Activated CD4-positive, alpha-beta T cell treated with anti-CD3 and anti-CD28 coated beads, Interleukin-2, Interleukin-4, amounts not matched to agents 100 ng/mL and 50 ng/mL, durations not matched to agents 16 hours and 8 hours (primary cell): ENCODE data around the gene CARD19.
A peak's percentile ranks its signal among the peaks of the same experiment; 100 is the strongest.
"Not testable (repeated sequence)": the region's sequence is repeated elsewhere in the genome, so short reads cannot be mapped to it uniquely, and the experiment has no call there.

Experiments used
- DNase-seq: peaks from one replicate; pipeline ENCODE4 v3.0.0-alpha.2; 2020; ENCODE audit warnings: low spot score

The CARD19 gene

GRCh38 chr9:93088656-93089015 is 7.4 kb upstream of the CARD19 start:
- no peak for DNase-seq

GRCh38 chr9:93089024-93089423 is 7.0 kb upstream of the CARD19 start:
- DNase-seq: no peak

GRCh38 chr9:93089481-93089991 is 6.5 kb upstream of the CARD19 start:
- DNase-seq: no peak

GRCh38 chr9:93090091-93090655 is 5.8 kb upstream of the CARD19 start:
- no peak for DNase-seq

GRCh38 chr9:93091056-93091452 is 5.0 kb upstream of the CARD19 start:
- no peak for DNase-seq

GRCh38 chr9:93091453-93092081 is 4.5 kb upstream of the CARD19 start:
- peak; percentile 88 for DNase-seq

- no peak for DNase-seq
These were observed 3.6 kb upstream of the CARD19 start for GRCh38 chr9:93092251-93092991.

- peak; percentile 58 for DNase-seq
These were observed 2.7 kb upstream of the CARD19 start for GRCh38 chr9:93093127-93093876.

GRCh38 chr9:93093877-93094657 is 1.9 kb upstream of the CARD19 start:
- no peak for DNase-seq

- DNase-seq: no peak
These were observed 1.3 kb upstream of the CARD19 start for GRCh38 chr9:93094658-93095204.

- DNase-seq: peak; percentile 100
These were observed 549 bp upstream of the CARD19 start for GRCh38 chr9:93095205-93096130.

- no peak for DNase-seq
These were observed 880 bp downstream of the CARD19 start for GRCh38 chr9:93096811-93097382.

- no peak for DNase-seq
These were observed 1.6 kb downstream of the CARD19 start for GRCh38 chr9:93097511-93098201.

- peak; percentile 80 for DNase-seq
These were observed 2.4 kb downstream of the CARD19 start for GRCh38 chr9:93098236-93098946.

GRCh38 chr9:93099551-93100275 is 3.7 kb downstream of the CARD19 start:
- DNase-seq: no peak

GRCh38 chr9:93100276-93100636 is 4.2 kb downstream of the CARD19 start:
- DNase-seq: no peak

- not testable (repeated sequence) for DNase-seq
These were observed 5.1 kb downstream of the CARD19 start for GRCh38 chr9:93101086-93101485.

- DNase-seq: no peak
These were observed 9.6 kb downstream of the CARD19 start for GRCh38 chr9:93105620-93106019.
